Caco-2 (cell line): ENCODE data around the gene CCIN. TPM values are rescaled to one million over a fixed set of nuclear protein-coding genes. Genes with fewer than 3 reads are reported as not detected.
A peak's percentile ranks its signal among the peaks of the same experiment; 100 is the strongest.

Experiments used
- BruUV-seq: library from RNA; stranded (reverse); fragments of 400-500 nt; replicated peaks from 2 replicates; lab custom pipeline; 2021; lab: Mats Ljungman, UMichigan
- CTCF ChIA-PET: fragments of 300-600 bp; sonication (Branson Sonifier 250); formaldehyde crosslinking; loops from one replicate; lab custom pipeline; 2022; ENCODE audit warnings: antibody characterized with exemption; lab: Charles Lee
- POLR2A ChIA-PET: fragments of 300-600 bp; sonication (Branson Sonifier 250); formaldehyde crosslinking; loops from one replicate; lab custom pipeline; 2022; ENCODE audit warnings: antibody characterized with exemption; lab: Charles Lee
- DNase-seq, 2 experiments: peaks; one replicate each; pipeline versions ENCODE4 v3.0.0 to v3.0.0-alpha.2; 2020 to 2022
- H3K27me3 ChIP-seq: replicated peaks from 2 replicates; pipeline ENCODE4 v1.6.0; 2011; ENCODE audit warnings: low read length; ENCODE audit not compliant: control insufficient read depth, insufficient read depth
- H3K36me3 ChIP-seq: 2 replicates; pipeline ENCODE4 v1.5.1; 2011; ENCODE audit warnings: low read length; ENCODE audit not compliant: control insufficient read depth, insufficient read depth
- H3K4me1 ChIP-seq: fragments of 250-450 bp; sonication (Bioruptor Pico); 2 replicates; pipeline ENCODE4 v1.5.1; 2020; ENCODE audit warnings: mild to moderate bottlenecking
- H3K4me3 ChIP-seq: 2 replicates; pipeline ENCODE4 v1.5.1; 2011; ENCODE audit warnings: low read depth, mild to moderate bottlenecking, control low read depth, low read length
- H3K9me3 ChIP-seq: fragments of 250-450 bp; sonication (Bioruptor Pico); 2 replicates; pipeline ENCODE4 v1.5.1; 2020; ENCODE audit warnings: mild to moderate bottlenecking, moderate library complexity
- H3K27ac Mint-ChIP-seq: one replicate; pipeline ENCODE4 v1.8.0; 2022; ENCODE audit warnings: mixed read lengths; ENCODE audit not compliant: unreplicated experiment
- H3K27me3 Mint-ChIP-seq: one replicate; pipeline ENCODE4 v1.8.0; 2022; ENCODE audit warnings: mixed read lengths; ENCODE audit not compliant: insufficient read depth, unreplicated experiment
- H3K36me3 Mint-ChIP-seq: one replicate; pipeline ENCODE4 v1.8.0; 2022; ENCODE audit warnings: mild to moderate bottlenecking, mixed read lengths; ENCODE audit not compliant: insufficient read depth, unreplicated experiment
- H3K4me1 Mint-ChIP-seq: one replicate; pipeline ENCODE4 v1.8.0; 2022; ENCODE audit warnings: low read depth, mixed read lengths; ENCODE audit not compliant: unreplicated experiment
- H3K4me3 Mint-ChIP-seq: one replicate; pipeline ENCODE4 v1.8.0; 2022; ENCODE audit warnings: mild to moderate bottlenecking, moderate library complexity, mixed read lengths; ENCODE audit not compliant: unreplicated experiment
- H3K9me3 Mint-ChIP-seq: one replicate; pipeline ENCODE4 v1.8.0; 2022; ENCODE audit warnings: mixed read lengths; ENCODE audit not compliant: unreplicated experiment
- CTCF ChIP-seq, 2 experiments: fragments of 200-600 bp in 1 of 2; IDR thresholded peaks; 1 replicate in 1 of 2; 2 replicates in 1 of 2; pipeline versions ENCODE4 v1.5.1 to v1.8.0; 2011 to 2022; ENCODE audit warnings: antibody characterized with exemption in 1 of 2, control low read depth in 1 of 2, inconsistent platforms in 1 of 2, low read depth in 1 of 2, low read length in 1 of 2, mild to moderate bottlenecking in 1 of 2, moderate library complexity in 1 of 2; ENCODE audit not compliant: insufficient read depth in 1 of 2, severe bottlenecking in 1 of 2, unreplicated experiment in 1 of 2
- intact Hi-C: fragments of 100-400 bp; cut with micrococcal nuclease; formaldehyde crosslinking; loops from one replicate; pipeline ENCODE4 v1.10.0; 2022; ENCODE audit not compliant: unreplicated experiment
- total RNA-seq: library from RNA; stranded (reverse); gene quantifications from 2 replicates; pipeline ENCODE4 v1.2.3, GENCODE V29; 2022

The CCIN gene
- total RNA-seq, 1 experiment from 2014 or later, result not detected

GRCh38 chr9:36136894-36137391, 32.2 kb upstream of the CCIN start:
- H3K36me3 Mint-ChIP-seq, result peaks cover 9% of the 10 kb centered on the region
- H3K27me3 ChIP-seq, result no peaks in the 10 kb centered on the region; the same call in none of the 2 replicates
- DNase-seq, result no peak
- ChIA-PET CTCF (interaction anchor here (1.7 kb wide), 1 partner anchor 28 kb away, joined by 4 read pairs; no protein-coding TSS in a partner anchor), POLR2A (interaction anchor here (0.5 kb wide), 1 partner anchor 114 kb away, joined by 3 read pairs; no protein-coding TSS in a partner anchor)
- peak overlapping the region; percentile 54 for H3K4me3 ChIP-seq
- no TSS peak for BruUV-seq
- H3K27me3 Mint-ChIP-seq, result peaks cover 5% of the 10 kb centered on the region
- no peaks in the 10 kb centered on the region for H3K9me3 ChIP-seq
- no peaks in the 10 kb centered on the region for H3K9me3 Mint-ChIP-seq
- H3K36me3 ChIP-seq, result no peaks in the 10 kb centered on the region
- 0 out of 2 replicates have a peak, but pooled peaks cover 8% of the 10 kb centered on the region for H3K4me1 ChIP-seq
- H3K27ac Mint-ChIP-seq, result no peak overlapping the region
- H3K4me3 Mint-ChIP-seq, result peak overlapping the region; percentile 78
- H3K4me1 Mint-ChIP-seq, result no peaks in the 10 kb centered on the region
- intact Hi-C loops, result no loop called here
- TF ChIP-seq CTCF (IDR thresholded peaks at IDR 0.05; ENCODE audit: insufficient read depth in 1 of 2, low read depth in 1 of 2, low read length in 1 of 2, severe bottlenecking in 1 of 2, unreplicated experiment in 1 of 2), result no peak

GRCh38 chr9:36137392-36138004, 31.7 kb upstream of the CCIN start:
- Mint-ChIP-seq H3K4me3 (peak overlapping the region; percentile 78), H3K9me3 (no peaks in the 10 kb centered on the region), H3K27me3 (peaks cover 5% of the 10 kb centered on the region), H3K36me3 (peaks cover 9% of the 10 kb centered on the region), H3K27ac (no peak overlapping the region), H3K4me1 (no peaks in the 10 kb centered on the region)
- TF ChIP-seq CTCF (IDR thresholded peaks at IDR 0.05; ENCODE audit: insufficient read depth in 1 of 2, low read depth in 1 of 2, low read length in 1 of 2, severe bottlenecking in 1 of 2, unreplicated experiment in 1 of 2), result no peak
- ChIA-PET POLR2A (no interaction called here), CTCF (interaction anchor here (1.7 kb wide), 1 partner anchor 28 kb away, joined by 4 read pairs; no protein-coding TSS in a partner anchor)
- no peak for DNase-seq
- H3K9me3 ChIP-seq, result no peaks in the 10 kb centered on the region
- H3K4me3 ChIP-seq, result no peak overlapping the region; the same call in 1 of the 2 replicates
- H3K4me1 ChIP-seq, result 0 out of 2 replicates have a peak, but pooled peaks cover 8% of the 10 kb centered on the region
- intact Hi-C loops, result no loop called here
- H3K27me3 ChIP-seq, result no peaks in the 10 kb centered on the region; the same call in none of the 2 replicates
- BruUV-seq, result no TSS peak
- H3K36me3 ChIP-seq, result no peaks in the 10 kb centered on the region

GRCh38 chr9:36138496-36138895, 30.7 kb upstream of the CCIN start:
- no peak for DNase-seq
- no peaks in the 10 kb centered on the region for H3K9me3 ChIP-seq
- Mint-ChIP-seq H3K27ac (no peak overlapping the region), H3K27me3 (peaks cover 5% of the 10 kb centered on the region), H3K4me1 (no peaks in the 10 kb centered on the region), H3K36me3 (peaks cover 9% of the 10 kb centered on the region), H3K4me3 (no peak overlapping the region), H3K9me3 (no peaks in the 10 kb centered on the region)
- H3K36me3 ChIP-seq, result no peaks in the 10 kb centered on the region
- 0 out of 2 replicates have a peak, but pooled peaks cover 8% of the 10 kb centered on the region for H3K4me1 ChIP-seq
- intact Hi-C loops, result no loop called here
- ChIA-PET CTCF (no interaction called here), POLR2A (no interaction called here)
- TF ChIP-seq CTCF (IDR thresholded peaks at IDR 0.05; ENCODE audit: insufficient read depth in 1 of 2, low read depth in 1 of 2, low read length in 1 of 2, severe bottlenecking in 1 of 2, unreplicated experiment in 1 of 2), result no peak
- BruUV-seq, result no TSS peak
- H3K4me3 ChIP-seq, result no peak overlapping the region
- H3K27me3 ChIP-seq, result no peaks in the 10 kb centered on the region; the same call in none of the 2 replicates
